Mammary epithelial cell (primary cell): ENCODE measurements around the gene TCF20.

Source experiments
- EZH2 ChIP-seq: IDR thresholded peaks from 2 replicates; pipeline ENCODE4 v1.6.1; 2012; ENCODE audit warnings: low read length, inconsistent platforms, borderline replicate concordance
- TF ChIP-seq, protein P1 (sequence below), 2 donors: IDR thresholded peaks in 1 of 2; conservative IDR thresholded peaks in 1 of 2; 2 replicates each; pipeline ENCODE4 v1.5.1; 2011 to 2012; ENCODE audit warnings: inconsistent platforms in 2 of 2, low read length in 2 of 2, mild to moderate bottlenecking in 2 of 2, control low read depth in 1 of 2, low read depth in 1 of 2; ENCODE audit not compliant: insufficient read depth in 1 of 2; ENCODE audit errors: extremely low read depth in 1 of 2

DNA sequence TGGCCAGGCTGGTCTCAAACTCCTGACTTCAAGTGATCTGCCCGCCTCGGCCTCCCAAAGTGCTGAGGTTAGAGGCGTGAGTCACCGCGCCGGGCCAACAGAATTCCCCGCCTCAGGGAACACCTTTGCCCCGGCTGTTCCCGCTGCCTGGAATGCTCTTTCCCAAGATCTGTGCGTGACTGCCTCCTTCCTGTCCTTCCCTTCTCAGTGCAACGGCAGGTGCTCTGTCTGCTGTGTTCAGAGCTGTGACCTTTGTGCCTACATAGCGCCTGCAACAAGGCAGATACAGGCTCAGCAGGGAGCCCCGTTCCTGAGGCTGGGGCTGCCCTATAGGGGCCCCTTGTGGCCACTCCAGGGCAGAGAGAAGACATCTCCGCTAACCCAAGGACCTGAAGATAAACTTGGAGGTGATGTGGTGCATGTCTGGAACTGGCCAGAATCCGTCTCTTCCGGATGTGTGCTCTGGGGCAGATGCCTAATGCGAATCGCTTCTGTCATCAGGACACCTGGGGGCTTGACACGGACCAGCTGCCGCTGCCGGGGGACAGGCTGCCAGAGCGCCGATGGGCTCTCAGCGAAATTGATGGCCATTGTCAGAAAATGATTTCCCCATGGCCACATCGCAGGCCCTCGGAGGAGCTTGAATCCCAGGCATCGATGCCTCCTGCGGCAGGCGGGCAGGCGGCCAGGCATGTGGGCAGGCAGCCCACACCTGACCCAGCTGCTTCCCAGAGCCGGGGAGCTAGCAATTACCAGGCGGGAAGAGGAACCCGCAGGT lies 43.5 kb upstream of the TCF20 start:
- TF ChIP-seq, protein P1, sequence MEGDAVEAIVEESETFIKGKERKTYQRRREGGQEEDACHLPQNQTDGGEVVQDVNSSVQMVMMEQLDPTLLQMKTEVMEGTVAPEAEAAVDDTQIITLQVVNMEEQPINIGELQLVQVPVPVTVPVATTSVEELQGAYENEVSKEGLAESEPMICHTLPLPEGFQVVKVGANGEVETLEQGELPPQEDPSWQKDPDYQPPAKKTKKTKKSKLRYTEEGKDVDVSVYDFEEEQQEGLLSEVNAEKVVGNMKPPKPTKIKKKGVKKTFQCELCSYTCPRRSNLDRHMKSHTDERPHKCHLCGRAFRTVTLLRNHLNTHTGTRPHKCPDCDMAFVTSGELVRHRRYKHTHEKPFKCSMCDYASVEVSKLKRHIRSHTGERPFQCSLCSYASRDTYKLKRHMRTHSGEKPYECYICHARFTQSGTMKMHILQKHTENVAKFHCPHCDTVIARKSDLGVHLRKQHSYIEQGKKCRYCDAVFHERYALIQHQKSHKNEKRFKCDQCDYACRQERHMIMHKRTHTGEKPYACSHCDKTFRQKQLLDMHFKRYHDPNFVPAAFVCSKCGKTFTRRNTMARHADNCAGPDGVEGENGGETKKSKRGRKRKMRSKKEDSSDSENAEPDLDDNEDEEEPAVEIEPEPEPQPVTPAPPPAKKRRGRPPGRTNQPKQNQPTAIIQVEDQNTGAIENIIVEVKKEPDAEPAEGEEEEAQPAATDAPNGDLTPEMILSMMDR (conservative IDR thresholded peaks at IDR 0.05 in 1 of 2, IDR thresholded peaks at IDR 0.05 in 1 of 2; ENCODE audit: extremely low read depth in 1 of 2, insufficient read depth in 1 of 2, low read depth in 1 of 2, low read length in 2 of 2), result peak; percentile 45 to 68
- TF ChIP-seq EZH2, result no peak
